Raji (cell line): ENCODE results near the gene DTYMK.

ENCODE experiments used
- POLR2A ChIP-seq: IDR thresholded peaks from 2 replicates; pipeline ENCODE4 v1.6.1; 2011; ENCODE audit warnings: low read depth, low read length, control low read depth; ENCODE audit not compliant: insufficient read depth

Gene DTYMK

GRCh38 chr2:241665731-241666440 is 20.7 kb downstream of the DTYMK start:
- TF ChIP-seq POLR2A = no peak

- TF ChIP-seq POLR2A = no peak
These were observed 25.9 kb downstream of the DTYMK start for GRCh38 chr2:241660593-241661213.

GRCh38 chr2:241659150-241659739 is 27.4 kb downstream of the DTYMK start:
- no peak for TF ChIP-seq POLR2A

- no peak for TF ChIP-seq POLR2A
These were observed 28.3 kb downstream of the DTYMK start for GRCh38 chr2:241658296-241658695.

- no peak for TF ChIP-seq POLR2A
These were observed 28.8 kb downstream of the DTYMK start for GRCh38 chr2:241657786-241658254.

DNA sequence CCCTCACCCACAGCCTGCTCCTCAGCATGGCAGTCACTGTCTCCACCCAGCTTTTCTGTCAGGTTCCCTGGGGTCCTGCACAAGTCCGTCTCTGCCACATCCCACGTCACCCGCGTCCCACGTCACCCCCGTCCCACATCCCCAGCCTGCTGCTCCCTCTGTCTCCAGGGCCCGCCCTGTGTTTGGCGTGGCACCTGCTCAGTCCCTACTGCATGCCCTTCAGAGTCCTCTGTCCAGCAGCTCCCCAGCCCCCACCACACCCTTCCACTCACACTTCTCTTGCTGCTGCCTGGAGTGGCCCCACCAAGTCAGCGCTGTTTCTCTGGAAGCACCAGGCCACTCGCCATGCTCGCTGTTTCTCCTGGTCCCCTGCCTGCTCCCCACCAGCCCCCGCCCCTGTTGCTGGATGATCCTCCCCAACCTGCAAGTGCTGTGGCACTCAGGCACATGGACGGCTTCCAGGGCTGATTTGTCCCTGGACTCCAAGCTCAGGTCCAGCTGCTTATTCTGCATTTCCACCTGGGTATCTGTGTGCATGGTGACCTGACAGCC is 30.3 kb downstream of the DTYMK start:
- no peak for TF ChIP-seq POLR2A

DNA sequence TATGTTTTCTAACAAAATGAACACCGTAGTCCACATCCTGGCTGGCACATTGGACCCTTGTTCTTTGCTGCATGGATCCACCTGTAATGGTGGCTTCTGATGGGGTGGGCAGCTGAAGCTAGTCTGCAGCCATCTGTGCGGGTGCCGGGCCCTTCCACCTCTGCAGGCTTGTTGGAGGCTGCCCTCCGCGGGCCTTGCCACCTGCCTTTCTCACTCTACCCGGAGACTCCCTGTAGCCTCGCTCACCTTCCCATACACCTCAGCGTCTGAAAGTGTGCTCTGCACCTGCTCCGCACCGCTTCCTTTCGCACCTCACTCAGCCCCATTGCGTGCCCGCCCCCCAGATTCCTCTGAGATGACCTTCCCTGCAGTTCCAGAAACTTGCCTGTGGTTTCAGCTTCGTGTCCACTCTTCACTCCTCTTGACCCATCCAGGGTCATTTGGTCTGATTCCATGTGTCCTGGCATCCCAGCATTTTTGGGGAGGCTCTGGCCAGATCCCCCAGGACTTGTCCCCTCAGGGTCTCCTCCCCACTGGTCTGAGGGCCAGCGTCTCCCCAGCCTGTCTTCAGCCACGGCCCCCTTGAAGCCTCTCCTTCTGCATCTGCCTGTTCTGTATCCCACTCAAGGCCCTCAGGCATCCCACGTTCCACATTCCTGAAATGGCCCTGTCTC is 31.0 kb downstream of the DTYMK start:
- no peak for TF ChIP-seq POLR2A

DNA sequence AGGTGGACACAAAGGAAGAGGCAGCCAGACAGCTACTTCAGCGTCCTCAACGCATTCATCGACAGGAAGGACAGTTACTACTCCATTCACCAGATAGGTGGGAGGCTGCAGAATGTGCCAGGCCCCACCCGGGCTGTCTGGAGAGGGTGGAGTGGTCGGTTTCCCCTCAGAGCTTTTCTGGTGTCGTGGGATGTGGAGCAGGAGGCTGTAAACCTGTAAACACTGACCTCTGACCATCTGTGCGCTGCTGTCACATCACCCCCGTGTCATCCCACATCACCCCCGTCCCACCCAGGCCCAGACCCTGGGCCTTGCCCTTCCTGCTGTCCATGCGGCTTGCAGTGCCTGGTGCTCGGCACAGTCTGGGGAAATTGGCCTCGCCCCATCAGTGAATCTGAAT is 32.1 kb downstream of the DTYMK start:
- no peak for TF ChIP-seq POLR2A

- no peak for TF ChIP-seq POLR2A
These were observed 33.3 kb downstream of the DTYMK start for GRCh38 chr2:241653210-241653750.

GRCh38 chr2:241652722-241653121 is 33.9 kb downstream of the DTYMK start:
- no peak for TF ChIP-seq POLR2A

- no peak for TF ChIP-seq POLR2A
These were observed 34.5 kb downstream of the DTYMK start for GRCh38 chr2:241652142-241652541.

GRCh38 chr2:241649927-241650326 is 36.7 kb downstream of the DTYMK start:
- TF ChIP-seq POLR2A = no peak

- TF ChIP-seq POLR2A = no peak
These were observed 37.2 kb downstream of the DTYMK start for GRCh38 chr2:241649404-241649803.

DNA sequence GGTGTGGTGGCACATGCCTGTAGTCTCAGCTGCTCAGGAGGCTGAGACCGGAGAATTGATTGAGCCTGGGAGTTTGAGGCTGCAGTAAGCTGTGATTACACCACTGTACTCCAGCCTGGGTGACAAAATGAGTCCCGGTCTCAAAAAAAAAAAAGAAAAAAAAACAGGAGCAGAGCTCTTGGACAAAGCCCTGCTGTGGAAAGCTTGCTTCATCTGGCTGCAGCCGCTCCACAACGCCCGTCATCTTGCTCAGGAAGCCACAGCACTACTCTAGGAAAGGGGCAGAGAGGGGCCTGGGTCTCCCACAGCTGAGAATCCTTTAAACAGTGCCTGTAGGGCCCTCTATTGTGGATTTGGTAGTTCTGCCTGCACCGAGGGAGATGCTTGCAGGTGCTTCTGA is 38.2 kb downstream of the DTYMK start:
- TF ChIP-seq POLR2A = no peak

GRCh38 chr2:241645915-241646645 is 40.5 kb downstream of the DTYMK start:
- no peak for TF ChIP-seq POLR2A
